Fibroblast of villous mesenchyme (primary cell): Measurements from ENCODE around the gene MYH10. TPM values are rescaled to one million over a fixed set of nuclear protein-coding genes. Genes with fewer than 3 reads are reported as not detected.

Experiments
- DNase-seq: peaks from one replicate; pipeline ENCODE4 v3.0.0-alpha.2; 2010; ENCODE audit warnings: low read depth
- H3K4me3 ChIP-seq: 2 replicates; pipeline ENCODE4 v1.5.1; 2011; ENCODE audit warnings: low read depth, mild to moderate bottlenecking, low read length
- CTCF ChIP-seq: IDR thresholded peaks from 2 replicates; pipeline ENCODE4 v1.5.1; 2012; ENCODE audit warnings: low read depth, mild to moderate bottlenecking, low read length; ENCODE audit not compliant: insufficient read depth
- total RNA-seq: library from RNA; depleted of rRNA; stranded (reverse); fragments of >200 nt; gene quantifications from 2 replicates; pipeline ENCODE4 v1.2.3, GENCODE V29; 2012

The MYH10 gene
- total RNA-seq, 1 donor = 94.1 TPM

- DNase-seq = no peak
- no peak overlapping the region for H3K4me3 ChIP-seq
- no peak for TF ChIP-seq CTCF
Observed at GRCh38 chr17:8628172-8628571, 2.4 kb downstream of the MYH10 start.

- H3K4me3 ChIP-seq = no peak overlapping the region
- no peak for TF ChIP-seq CTCF
- DNase-seq = no peak
Observed at GRCh38 chr17:8623591-8623990, 6.9 kb downstream of the MYH10 start.

- no peak for TF ChIP-seq CTCF
- no peak for DNase-seq
- H3K4me3 ChIP-seq = no peak overlapping the region
Observed at GRCh38 chr17:8622191-8622590, 8.3 kb downstream of the MYH10 start.

GRCh38 chr17:8621585-8621984 is 8.9 kb downstream of the MYH10 start:
- no peak for TF ChIP-seq CTCF
- H3K4me3 ChIP-seq = no peak overlapping the region
- DNase-seq = peak; percentile 37

- no peak overlapping the region for H3K4me3 ChIP-seq
- TF ChIP-seq CTCF = no peak
- no peak for DNase-seq
Observed at GRCh38 chr17:8619294-8619693, 11.2 kb downstream of the MYH10 start.

GRCh38 chr17:8618825-8619224 is 11.7 kb downstream of the MYH10 start:
- DNase-seq = no peak
- TF ChIP-seq CTCF = no peak
- no peak overlapping the region for H3K4me3 ChIP-seq

- no peak overlapping the region for H3K4me3 ChIP-seq
- DNase-seq = peak; percentile 29
- TF ChIP-seq CTCF = no peak
Observed at GRCh38 chr17:8614988-8615387, 15.5 kb downstream of the MYH10 start.
